Body of pancreas (tissue), 4 donors: Measurements from ENCODE around the gene ABI3.

ENCODE experiments used
- CTCF ChIP-seq, 7 experiments: fragments of 450-650 bp in 4 of 7; fragments of 200-600 bp in 3 of 7; sonication (generic) in 3 of 7; IDR thresholded peaks; one replicate each; pipeline ENCODE4 v1.5.1; 2016 to 2019; ENCODE audit warnings: antibody characterized with exemption in 7 of 7
- POLR2A ChIP-seq, 3 donors: fragments of 450-650 bp; IDR thresholded peaks; one replicate each; pipeline ENCODE4 v1.6.1; 2016; ENCODE audit warnings: antibody characterized with exemption in 3 of 3, mild to moderate bottlenecking in 2 of 3

- TF ChIP-seq CTCF (IDR thresholded peaks at IDR 0.05) (no peak), POLR2A (IDR thresholded peaks at IDR 0.05) (no peak)
Observed at GRCh38 chr17:49203796-49204195, 6.7 kb upstream of the ABI3 start.
